HepG2 (cell line): ENCODE results near the gene ADH4. TPM values are rescaled to one million over a fixed set of nuclear protein-coding genes. Genes with fewer than 3 reads are reported as not detected.
A peak's percentile ranks its signal among the peaks of the same experiment; 100 is the strongest.

ENCODE experiments used
- ARNTL ChIP-seq: sonication (generic); formaldehyde crosslinking; IDR thresholded peaks from 2 replicates; pipeline ENCODE4 v1.4.0; 2020; ENCODE audit warnings: mild to moderate bottlenecking, missing genetic modification reagents
- ATF2 ChIP-seq: sonication (generic); formaldehyde crosslinking; IDR thresholded peaks from 2 replicates; pipeline ENCODE4 v1.4.0; 2020; ENCODE audit warnings: missing genetic modification reagents
- ATM ChIP-seq: fragments of 450-650 bp; IDR thresholded peaks from 2 replicates; pipeline ENCODE4 v1.7.1; 2017; ENCODE audit warnings: mild to moderate bottlenecking, borderline replicate concordance
- E2F2 ChIP-seq: sonication (generic); formaldehyde crosslinking; IDR thresholded peaks from 2 replicates; pipeline ENCODE4 v1.4.0; 2020; ENCODE audit warnings: missing genetic modification reagents, borderline replicate concordance
- KDM4B ChIP-seq: sonication (generic); formaldehyde crosslinking; IDR thresholded peaks from 2 replicates; pipeline ENCODE4 v1.4.0; 2020; ENCODE audit warnings: missing genetic modification reagents
- MBD4 ChIP-seq: IDR thresholded peaks from 2 replicates; pipeline ENCODE4 v1.6.1; 2012; ENCODE audit warnings: low read length, inconsistent platforms, borderline replicate concordance
- MIER2 ChIP-seq: IDR thresholded peaks from 2 replicates; pipeline ENCODE4 v1.6.1; 2016; ENCODE audit warnings: missing biosample characterization, missing genetic modification reagents
- MTA1 ChIP-seq: sonication (generic); formaldehyde crosslinking; IDR thresholded peaks from 2 replicates; pipeline ENCODE4 v1.4.0; 2020; ENCODE audit warnings: missing genetic modification reagents, mild to moderate bottlenecking, borderline replicate concordance
- MXD4 ChIP-seq: IDR thresholded peaks from 2 replicates; pipeline ENCODE4 v1.6.1; 2016; ENCODE audit warnings: mild to moderate bottlenecking, missing biosample characterization, missing genetic modification reagents
- NFIB ChIP-seq: sonication (generic); formaldehyde crosslinking; IDR thresholded peaks from 2 replicates; pipeline ENCODE4 v1.9.0; 2021; ENCODE audit warnings: missing genetic modification reagents, mild to moderate bottlenecking, borderline replicate concordance
- PREB ChIP-seq: sonication (generic); formaldehyde crosslinking; IDR thresholded peaks from 2 replicates; pipeline ENCODE4 v1.4.0; 2020; ENCODE audit warnings: missing genetic modification reagents
- REXO4 ChIP-seq: sonication (generic); formaldehyde crosslinking; IDR thresholded peaks from 2 replicates; pipeline ENCODE4 v1.8.0; 2022; ENCODE audit warnings: missing genetic modification reagents, mild to moderate bottlenecking, borderline replicate concordance
- SAP130 ChIP-seq: IDR thresholded peaks from 2 replicates; pipeline ENCODE4 v1.6.1; 2016; ENCODE audit warnings: low read depth
- SMC3 ChIP-seq: IDR thresholded peaks from 2 replicates; pipeline ENCODE4 v1.6.1; 2011; ENCODE audit warnings: low read length, improper control_type of control experiment
- TEAD2 ChIP-seq: sonication (generic); formaldehyde crosslinking; IDR thresholded peaks from 2 replicates; pipeline ENCODE4 v1.9.0; 2021; ENCODE audit warnings: missing genetic modification reagents
- ZFP36L1 ChIP-seq: sonication (generic); formaldehyde crosslinking; IDR thresholded peaks from 2 replicates; pipeline ENCODE4 v1.8.0; 2022; ENCODE audit warnings: mild to moderate bottlenecking, missing genetic modification reagents, moderate library complexity
- ZFX ChIP-seq: sonication (generic); formaldehyde crosslinking; IDR thresholded peaks from 2 replicates; pipeline ENCODE4 v1.4.0; 2020; ENCODE audit warnings: mild to moderate bottlenecking, low read depth, missing genetic modification reagents, moderate library complexity
- ZGPAT ChIP-seq: IDR thresholded peaks from 2 replicates; pipeline ENCODE4 v1.6.1; 2016; ENCODE audit warnings: mild to moderate bottlenecking
- ZNF205 ChIP-seq: IDR thresholded peaks from 2 replicates; pipeline ENCODE4 v1.6.1; 2018; ENCODE audit warnings: missing biosample characterization, missing genetic modification reagents
- ZNF3 ChIP-seq: IDR thresholded peaks from 2 replicates; pipeline ENCODE4 v1.7.0; 2017; ENCODE audit warnings: inconsistent platforms
- ZNF569 ChIP-seq: sonication (generic); formaldehyde crosslinking; IDR thresholded peaks from 2 replicates; pipeline ENCODE4 v1.5.0; 2020; ENCODE audit warnings: mild to moderate bottlenecking, missing genetic modification reagents, moderate library complexity, borderline replicate concordance
- ZNF589 ChIP-seq: sonication (generic); formaldehyde crosslinking; conservative IDR thresholded peaks from 2 replicates; pipeline ENCODE4 v1.8.0; 2022; ENCODE audit warnings: mild to moderate bottlenecking, moderate library complexity, missing genetic modification reagents
- ZNF616 ChIP-seq: sonication (generic); formaldehyde crosslinking; IDR thresholded peaks from 2 replicates; pipeline ENCODE4 v1.5.0; 2020; ENCODE audit warnings: low read depth, mild to moderate bottlenecking, missing genetic modification reagents
- ZNF878 ChIP-seq: sonication (generic); formaldehyde crosslinking; IDR thresholded peaks from 2 replicates; pipeline ENCODE4 v1.8.1; 2023; ENCODE audit warnings: mild to moderate bottlenecking, missing genetic modification reagents, moderate library complexity
- polyA plus RNA-seq, 8 experiments: library from polyadenylated mRNA; depleted of rRNA in 3 of 8; stranded (reverse) in 7 of 8; unstranded in 1 of 8; fragments of >200 nt; fragmentation: Illumina TruSeq in 4 of 8; extraction: Trizol in 4 of 8; gene quantifications; 2 replicates each; pipeline versions ENCODE4 v1.2.1 to v1.2.3, GENCODE V29; 2011 to 2016; ENCODE audit warnings: low read depth in 4 of 8, missing spikeins in 1 of 8, mixed read lengths in 1 of 8; ENCODE audit not compliant: insufficient read depth in 1 of 8
- total RNA-seq, 5 experiments: library from RNA; depleted of rRNA; stranded (reverse); fragments of >200 nt; fragmentation: Illumina TruSeq; extraction: Trizol; gene quantifications; 2 replicates each; pipeline ENCODE4 v1.2.3, GENCODE V29; 2016; ENCODE audit warnings: low read depth in 1 of 5
- TF ChIP-seq, protein P1 (sequence below), 2 experiments: fragments of 450-650 bp in 1 of 2; sonication (generic) in 1 of 2; formaldehyde crosslinking; IDR thresholded peaks; 2 replicates each; pipeline versions ENCODE4 v1.5.0 to v1.8.0; 2020 to 2022; ENCODE audit warnings: mild to moderate bottlenecking in 1 of 2, missing genetic modification reagents in 1 of 2

The ADH4 gene
- total and polyA plus RNA-seq, 2 of the 13 experiments (the other 11 are each of a cell fraction or from before 2014, with no cell fraction given): 24.3 to 31.1 TPM

- TF ChIP-seq KDM4B (CRISPR knock-in tag): peak; percentile 86
- peak; percentile 84 for TF ChIP-seq ZNF3 (CRISPR knock-in tag)
- TF ChIP-seq ZFP36L1 (CRISPR knock-in tag): no peak
- peak; percentile 64; the same call in 1 of the 2 replicates for TF ChIP-seq MIER2 (CRISPR knock-in tag)
- TF ChIP-seq NFIB: no peak
- TF ChIP-seq ARNTL: peak; percentile 76
- peak; percentile 96 for TF ChIP-seq ZNF205 (CRISPR knock-in tag)
- TF ChIP-seq, protein P1, sequence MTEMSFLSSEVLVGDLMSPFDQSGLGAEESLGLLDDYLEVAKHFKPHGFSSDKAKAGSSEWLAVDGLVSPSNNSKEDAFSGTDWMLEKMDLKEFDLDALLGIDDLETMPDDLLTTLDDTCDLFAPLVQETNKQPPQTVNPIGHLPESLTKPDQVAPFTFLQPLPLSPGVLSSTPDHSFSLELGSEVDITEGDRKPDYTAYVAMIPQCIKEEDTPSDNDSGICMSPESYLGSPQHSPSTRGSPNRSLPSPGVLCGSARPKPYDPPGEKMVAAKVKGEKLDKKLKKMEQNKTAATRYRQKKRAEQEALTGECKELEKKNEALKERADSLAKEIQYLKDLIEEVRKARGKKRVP (CRISPR knock-in tag; IDR thresholded peaks at IDR 0.05): peak in 1 of 2 experiments; percentile 89; a peak in 2 of 4 replicates
- no peak for TF ChIP-seq E2F2 (CRISPR knock-in tag)
- no peak for TF ChIP-seq ZNF569 (CRISPR knock-in tag)
- peak; percentile 80 for TF ChIP-seq SAP130 (CRISPR knock-in tag)
- no peak for TF ChIP-seq ZNF589 (CRISPR knock-in tag)
- peak; percentile 62; the same call in 1 of the 2 replicates for TF ChIP-seq ZNF878 (CRISPR knock-in tag)
- TF ChIP-seq REXO4 (CRISPR knock-in tag): no peak
- TF ChIP-seq ZFX (CRISPR knock-in tag): no peak
- no peak for TF ChIP-seq TEAD2 (CRISPR knock-in tag)
- no peak for TF ChIP-seq ZNF616 (CRISPR knock-in tag)
- no peak for TF ChIP-seq PREB (CRISPR knock-in tag)
- peak; percentile 93 for TF ChIP-seq ATF2
- TF ChIP-seq MBD4: peak; percentile 100
- TF ChIP-seq MTA1: peak; percentile 23; the same call in 1 of the 2 replicates
- peak; percentile 100 for TF ChIP-seq ZGPAT (CRISPR knock-in tag)
- peak; percentile 22; the same call in 1 of the 2 replicates for TF ChIP-seq SMC3
- no peak for TF ChIP-seq MXD4
- TF ChIP-seq ATM: peak; percentile 74; the same call in 1 of the 2 replicates
These were observed 13.4 kb upstream of the ADH4 start (continued) for GRCh38 chr4:99157478-99157935.
